Activated CD4-positive, alpha-beta T cell treated with anti-CD3 and anti-CD28 coated beads, Interleukin-2, Interleukin-6, amounts not matched to agents 100 ng/mL and 50 ng/mL, durations not matched to agents 16 hours and 8 hours (primary cell): ENCODE results near the gene NUDT14.

ENCODE experiments used
- DNase-seq: peaks from one replicate; pipeline ENCODE4 v3.0.0-alpha.2; 2020

NUDT14 gene

GRCh38 chr14:105211758-105212089 is 30.6 kb upstream of the NUDT14 start:
- no peak for DNase-seq

GRCh38 chr14:105211086-105211757 is 30.1 kb upstream of the NUDT14 start:
- DNase-seq = no peak

- no peak for DNase-seq
These were observed 29.3 kb upstream of the NUDT14 start for GRCh38 chr14:105210266-105211025.

- DNase-seq = no peak
These were observed 28.5 kb upstream of the NUDT14 start for GRCh38 chr14:105209646-105210045.

GRCh38 chr14:105209091-105209490 is 28.0 kb upstream of the NUDT14 start:
- DNase-seq = no peak

GRCh38 chr14:105208738-105209075 is 27.6 kb upstream of the NUDT14 start:
- no peak for DNase-seq

GRCh38 chr14:105207996-105208737 is 27.1 kb upstream of the NUDT14 start:
- no peak for DNase-seq

- DNase-seq = no peak
These were observed 26.4 kb upstream of the NUDT14 start for GRCh38 chr14:105207460-105207901.

- no peak for DNase-seq
These were observed 25.8 kb upstream of the NUDT14 start for GRCh38 chr14:105206873-105207272.

- no peak for DNase-seq
These were observed 24.6 kb upstream of the NUDT14 start for GRCh38 chr14:105205673-105206208.

GRCh38 chr14:105204931-105205672 is 24.0 kb upstream of the NUDT14 start:
- no peak for DNase-seq

GRCh38 chr14:105204206-105204930 is 23.3 kb upstream of the NUDT14 start:
- DNase-seq = no peak

- DNase-seq = no peak
These were observed 22.6 kb upstream of the NUDT14 start for GRCh38 chr14:105203701-105204100.

GRCh38 chr14:105203057-105203531 is 22.0 kb upstream of the NUDT14 start:
- peak; percentile 75 for DNase-seq

- peak; percentile 40 for DNase-seq
These were observed 20.9 kb upstream of the NUDT14 start for GRCh38 chr14:105201925-105202513.

- DNase-seq = no peak
These were observed 20.2 kb upstream of the NUDT14 start for GRCh38 chr14:105201156-105201924.

GRCh38 chr14:105200641-105201040 is 19.5 kb upstream of the NUDT14 start:
- no peak for DNase-seq

GRCh38 chr14:105200074-105200473 is 19.0 kb upstream of the NUDT14 start:
- no peak for DNase-seq

- DNase-seq = no peak
These were observed 18.0 kb upstream of the NUDT14 start for GRCh38 chr14:105199093-105199492.

GRCh38 chr14:105198588-105198987 is 17.5 kb upstream of the NUDT14 start:
- DNase-seq = no peak

- no peak for DNase-seq
These were observed 16.1 kb upstream of the NUDT14 start for GRCh38 chr14:105197211-105197641.
